GM12801 (cell line): ENCODE data around the gene THSD7A.

ENCODE experiments used
- TF ChIP-seq, protein P1 (sequence below): IDR thresholded peaks from one replicate; pipeline ENCODE4 v1.5.1; 2011; ENCODE audit warnings: control low read depth; ENCODE audit not compliant: insufficient read length; ENCODE audit errors: extremely low read depth

The THSD7A gene

DNA sequence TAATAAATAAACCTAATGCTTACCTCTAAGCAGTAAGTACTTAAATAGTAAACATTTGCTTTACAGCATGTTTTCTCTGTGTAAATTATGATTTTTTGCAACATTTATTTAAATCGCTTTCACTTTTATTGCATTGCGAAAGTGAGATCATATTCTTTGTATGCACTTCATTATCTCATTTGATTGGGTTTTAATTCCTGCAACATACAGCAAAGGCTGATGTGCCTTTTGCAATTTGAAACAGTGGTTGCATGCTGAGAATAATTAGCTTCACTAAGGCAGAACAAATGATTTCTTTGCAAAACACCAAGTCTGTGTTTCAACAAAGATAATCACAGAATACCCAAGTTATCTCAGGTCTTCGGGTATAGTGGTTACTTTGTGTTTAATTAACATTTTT is 16.3 kb upstream of the THSD7A start:
- TF ChIP-seq, protein P1, sequence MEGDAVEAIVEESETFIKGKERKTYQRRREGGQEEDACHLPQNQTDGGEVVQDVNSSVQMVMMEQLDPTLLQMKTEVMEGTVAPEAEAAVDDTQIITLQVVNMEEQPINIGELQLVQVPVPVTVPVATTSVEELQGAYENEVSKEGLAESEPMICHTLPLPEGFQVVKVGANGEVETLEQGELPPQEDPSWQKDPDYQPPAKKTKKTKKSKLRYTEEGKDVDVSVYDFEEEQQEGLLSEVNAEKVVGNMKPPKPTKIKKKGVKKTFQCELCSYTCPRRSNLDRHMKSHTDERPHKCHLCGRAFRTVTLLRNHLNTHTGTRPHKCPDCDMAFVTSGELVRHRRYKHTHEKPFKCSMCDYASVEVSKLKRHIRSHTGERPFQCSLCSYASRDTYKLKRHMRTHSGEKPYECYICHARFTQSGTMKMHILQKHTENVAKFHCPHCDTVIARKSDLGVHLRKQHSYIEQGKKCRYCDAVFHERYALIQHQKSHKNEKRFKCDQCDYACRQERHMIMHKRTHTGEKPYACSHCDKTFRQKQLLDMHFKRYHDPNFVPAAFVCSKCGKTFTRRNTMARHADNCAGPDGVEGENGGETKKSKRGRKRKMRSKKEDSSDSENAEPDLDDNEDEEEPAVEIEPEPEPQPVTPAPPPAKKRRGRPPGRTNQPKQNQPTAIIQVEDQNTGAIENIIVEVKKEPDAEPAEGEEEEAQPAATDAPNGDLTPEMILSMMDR, result no peak

DNA sequence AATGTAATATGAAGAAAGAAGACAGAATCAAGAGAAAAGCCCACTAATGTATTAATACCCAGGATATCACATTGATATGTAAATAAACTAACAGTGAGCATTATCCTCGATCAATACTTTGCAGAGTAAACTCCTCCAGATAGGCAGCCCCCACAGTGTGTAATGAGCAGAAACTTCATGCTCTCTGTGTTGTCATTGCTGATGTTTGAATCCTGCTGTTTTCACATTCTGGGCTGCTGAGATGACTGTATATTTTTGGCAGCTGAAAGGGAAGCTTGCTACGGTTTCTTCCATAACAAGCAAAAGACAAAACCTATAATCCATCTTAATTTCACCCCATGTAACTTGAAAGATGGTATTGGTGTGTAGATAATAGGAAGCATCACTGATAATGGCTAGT is 15.3 kb upstream of the THSD7A start:
- TF ChIP-seq, protein P1, result no peak

DNA sequence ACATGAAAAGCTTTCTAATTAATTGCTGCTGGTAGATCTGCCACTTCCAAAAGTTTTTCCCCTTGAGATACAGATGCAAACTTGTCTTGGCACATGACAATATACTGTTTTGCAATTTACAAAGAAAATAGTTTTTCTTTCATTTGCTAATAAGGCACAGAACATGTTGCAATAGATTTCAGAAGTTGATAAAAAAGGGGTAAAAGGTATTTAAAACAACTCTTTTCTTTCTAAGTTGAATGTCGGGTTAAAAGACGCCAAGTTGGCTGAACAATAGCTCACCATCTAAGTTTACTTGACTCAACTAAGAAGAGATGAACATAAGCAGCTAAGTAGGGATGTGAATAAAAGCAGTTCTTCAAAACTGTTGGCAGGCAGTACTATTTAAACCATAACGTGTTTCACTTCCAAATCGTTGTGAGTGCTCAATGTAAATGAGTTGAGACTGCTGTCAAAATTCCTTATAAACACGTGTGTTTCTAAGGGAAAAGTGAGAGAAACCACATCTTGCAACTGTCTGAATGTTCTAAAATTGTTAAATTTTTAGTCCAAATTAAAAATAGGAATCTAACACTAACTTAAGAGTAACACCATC is 14.5 kb upstream of the THSD7A start:
- TF ChIP-seq, protein P1, result no peak

GRCh38 chr7:11843113-11843765 is 11.2 kb upstream of the THSD7A start:
- TF ChIP-seq, protein P1, result no peak

GRCh38 chr7:11841657-11842056 is 9.7 kb upstream of the THSD7A start:
- TF ChIP-seq, protein P1, result no peak

- TF ChIP-seq, protein P1, result no peak
These were observed 3.3 kb upstream of the THSD7A start for GRCh38 chr7:11835260-11835659.

DNA sequence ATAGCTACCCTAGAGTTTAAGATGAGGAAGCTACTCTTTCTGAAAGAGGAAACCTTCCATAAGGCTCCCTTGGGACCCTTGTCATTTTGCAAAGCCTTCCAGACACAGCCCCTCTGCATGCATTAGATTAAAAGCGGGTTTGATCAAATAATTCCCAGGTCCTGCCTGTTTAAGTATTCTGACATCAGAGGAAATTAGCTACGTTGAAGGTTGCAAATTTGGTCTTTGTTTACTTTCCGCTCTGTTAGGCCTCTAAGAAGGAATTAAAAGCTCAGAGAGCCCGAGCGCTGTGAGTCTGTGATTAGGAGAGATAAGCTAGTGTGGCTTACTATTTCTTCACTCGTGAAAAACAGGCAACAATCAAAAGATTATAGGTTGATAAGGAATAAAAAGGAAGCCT is 1.4 kb upstream of the THSD7A start:
- TF ChIP-seq, protein P1, result no peak
